ENCODE measurements around the gene MIER3.

Gene MIER3

DNA sequence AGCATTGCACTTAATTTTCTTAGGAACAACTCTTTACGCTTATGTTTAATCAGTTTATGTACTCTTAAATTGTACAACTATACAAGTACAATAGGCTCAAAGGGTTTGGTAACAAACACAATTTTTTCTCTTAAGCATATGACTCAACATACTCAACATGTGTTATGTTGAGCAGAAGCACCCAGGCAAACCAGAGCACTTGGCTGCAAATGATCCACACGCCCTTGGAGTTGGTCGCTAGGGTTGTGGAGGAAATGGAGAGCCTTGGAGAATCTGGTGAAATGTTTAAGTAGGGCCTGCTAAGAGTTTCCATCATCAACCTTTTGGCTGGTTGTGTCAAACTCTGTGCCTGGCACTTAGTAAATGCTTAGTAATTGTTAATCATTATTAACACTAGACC is 25.1 kb upstream of the MIER3 start:
- TF ChIP-seq, protein P1, sequence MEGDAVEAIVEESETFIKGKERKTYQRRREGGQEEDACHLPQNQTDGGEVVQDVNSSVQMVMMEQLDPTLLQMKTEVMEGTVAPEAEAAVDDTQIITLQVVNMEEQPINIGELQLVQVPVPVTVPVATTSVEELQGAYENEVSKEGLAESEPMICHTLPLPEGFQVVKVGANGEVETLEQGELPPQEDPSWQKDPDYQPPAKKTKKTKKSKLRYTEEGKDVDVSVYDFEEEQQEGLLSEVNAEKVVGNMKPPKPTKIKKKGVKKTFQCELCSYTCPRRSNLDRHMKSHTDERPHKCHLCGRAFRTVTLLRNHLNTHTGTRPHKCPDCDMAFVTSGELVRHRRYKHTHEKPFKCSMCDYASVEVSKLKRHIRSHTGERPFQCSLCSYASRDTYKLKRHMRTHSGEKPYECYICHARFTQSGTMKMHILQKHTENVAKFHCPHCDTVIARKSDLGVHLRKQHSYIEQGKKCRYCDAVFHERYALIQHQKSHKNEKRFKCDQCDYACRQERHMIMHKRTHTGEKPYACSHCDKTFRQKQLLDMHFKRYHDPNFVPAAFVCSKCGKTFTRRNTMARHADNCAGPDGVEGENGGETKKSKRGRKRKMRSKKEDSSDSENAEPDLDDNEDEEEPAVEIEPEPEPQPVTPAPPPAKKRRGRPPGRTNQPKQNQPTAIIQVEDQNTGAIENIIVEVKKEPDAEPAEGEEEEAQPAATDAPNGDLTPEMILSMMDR (IDR thresholded peaks at IDR 0.05; ENCODE audit: low read depth, low read length, missing control alignments), result no peak
- no peak overlapping the region for H3K4me3 ChIP-seq (replicated peaks; ENCODE audit: low read depth, low read length)
- no peak for DNase-seq (ENCODE audit: extremely low read depth, low read depth)

DNA sequence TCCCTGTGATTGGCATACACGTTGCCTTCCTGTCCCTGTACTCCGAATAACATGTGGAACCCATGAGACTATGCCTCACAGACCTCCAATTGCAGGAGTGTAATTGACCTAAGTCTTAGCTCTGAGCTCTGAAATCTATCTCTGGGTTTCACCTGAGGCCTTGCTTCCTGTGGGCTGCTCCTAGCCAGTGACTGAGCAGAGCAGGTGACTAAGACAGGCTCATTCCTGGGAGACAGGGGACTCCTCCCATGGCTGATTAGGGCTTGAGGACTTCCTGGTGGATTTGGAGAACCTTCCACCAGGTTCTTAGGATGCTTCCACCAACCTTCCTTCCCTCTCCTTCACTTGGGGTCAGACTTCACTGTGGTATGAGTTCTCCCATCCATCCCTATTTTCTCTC is 22.3 kb upstream of the MIER3 start:
- no peak overlapping the region for H3K4me3 ChIP-seq (replicated peaks; ENCODE audit: low read depth, low read length)
- no peak for DNase-seq (ENCODE audit: extremely low read depth, low read depth)
- TF ChIP-seq, protein P1 (IDR thresholded peaks at IDR 0.05; ENCODE audit: low read depth, low read length, missing control alignments), result no peak

GRCh38 chr5:56973473-56973872 is 21.6 kb upstream of the MIER3 start:
- DNase-seq (ENCODE audit: extremely low read depth, low read depth), result no peak
- TF ChIP-seq, protein P1 (IDR thresholded peaks at IDR 0.05; ENCODE audit: low read depth, low read length, missing control alignments), result no peak
- no peak overlapping the region for H3K4me3 ChIP-seq (replicated peaks; ENCODE audit: low read depth, low read length)

DNA sequence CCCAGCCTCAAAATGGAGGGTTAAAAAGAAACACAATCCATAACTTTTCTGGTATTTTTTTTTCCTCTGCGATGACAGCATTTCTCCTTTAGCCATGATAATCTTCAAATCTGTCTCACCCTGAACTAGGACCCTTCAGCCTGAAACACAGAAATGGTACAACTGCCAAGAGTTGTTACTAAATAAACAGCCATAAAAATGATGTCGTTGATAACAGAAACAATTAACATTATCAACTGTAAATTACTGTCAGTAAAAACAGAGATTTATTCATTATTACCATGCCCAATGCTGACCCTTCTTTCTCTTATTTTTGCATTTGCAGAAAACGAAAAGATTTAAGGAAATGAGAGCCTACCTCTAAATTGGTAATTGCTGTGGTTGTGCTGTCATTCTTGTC is 19.4 kb upstream of the MIER3 start:
- TF ChIP-seq, protein P1 (IDR thresholded peaks at IDR 0.05; ENCODE audit: low read depth, low read length, missing control alignments), result no peak
- no peak for DNase-seq (ENCODE audit: extremely low read depth, low read depth)
- no peak overlapping the region for H3K4me3 ChIP-seq (replicated peaks; ENCODE audit: low read depth, low read length)

GRCh38 chr5:56964173-56964572 is 12.2 kb upstream of the MIER3 start:
- TF ChIP-seq, protein P1 (IDR thresholded peaks at IDR 0.05; ENCODE audit: low read depth, low read length, missing control alignments), result no peak
- no peak for DNase-seq (ENCODE audit: extremely low read depth, low read depth)

GRCh38 chr5:56963246-56963645 is 11.3 kb upstream of the MIER3 start:
- DNase-seq (ENCODE audit: extremely low read depth, low read depth), result no peak
- TF ChIP-seq, protein P1 (IDR thresholded peaks at IDR 0.05; ENCODE audit: low read depth, low read length, missing control alignments), result no peak
- H3K4me3 ChIP-seq (replicated peaks; ENCODE audit: low read depth, low read length), result no peak overlapping the region

More at GRCh38 chr5:56964173-56964572, 12.2 kb upstream of the MIER3 start:
- H3K4me3 ChIP-seq (replicated peaks; ENCODE audit: low read depth, low read length), result no peak overlapping the region

- no peak overlapping the region for H3K4me3 ChIP-seq (replicated peaks; ENCODE audit: low read depth, low read length)
- DNase-seq (ENCODE audit: extremely low read depth, low read depth), result no peak
These were observed 10.4 kb upstream of the MIER3 start for GRCh38 chr5:56962286-56962685.

More at GRCh38 chr5:56962286-56962685, 10.4 kb upstream of the MIER3 start:
- TF ChIP-seq, protein P1 (IDR thresholded peaks at IDR 0.05; ENCODE audit: low read depth, low read length, missing control alignments), result no peak

All from HFF-Myc (cell line).